Astrocyte (in vitro differentiated cells and primary cell): ENCODE data around the gene PPFIBP1. TPM values are rescaled to one million over a fixed set of nuclear protein-coding genes. Genes with fewer than 3 reads are reported as not detected.

Experiments
- DNase-seq: peaks from one replicate; pipeline ENCODE4 v3.0.0-alpha.2; 2010; ENCODE audit warnings: low read depth
- FAIRE-seq: peaks from 2 replicates; lab custom pipeline; 2011; peaks lifted over from hg19 to GRCh38; lab: Jason Lieb, UNC
- H2AFZ ChIP-seq: 2 replicates; pipeline ENCODE4 v1.6.0; 2012; ENCODE audit warnings: low read depth, low read length, inconsistent platforms
- H3K27ac ChIP-seq: 2 replicates; pipeline ENCODE4 v1.5.1; 2011; ENCODE audit warnings: low read depth, low read length, inconsistent platforms
- H3K27me3 ChIP-seq: 2 replicates; pipeline ENCODE4 v1.6.0; 2011; ENCODE audit warnings: low read length, inconsistent platforms; ENCODE audit not compliant: insufficient read depth
- H3K36me3 ChIP-seq: 2 replicates; pipeline ENCODE4 v1.5.1; 2011; ENCODE audit warnings: low read length, inconsistent platforms; ENCODE audit not compliant: insufficient read depth
- H3K4me1 ChIP-seq: 2 replicates; pipeline ENCODE4 v1.5.1; 2011; ENCODE audit warnings: low read length, inconsistent platforms; ENCODE audit not compliant: insufficient read depth
- H3K4me2 ChIP-seq: 2 replicates; pipeline ENCODE4 v1.6.0; 2012; ENCODE audit warnings: low read length, inconsistent platforms
- H3K4me3 ChIP-seq: 2 replicates; pipeline ENCODE4 v1.5.1; 2011; ENCODE audit warnings: low read depth, mild to moderate bottlenecking, low read length, inconsistent platforms; ENCODE audit not compliant: insufficient read depth
- H3K79me2 ChIP-seq: 2 replicates; pipeline ENCODE4 v1.6.0; 2012; ENCODE audit warnings: mild to moderate bottlenecking, low read length, inconsistent platforms; ENCODE audit not compliant: insufficient read depth
- H3K9ac ChIP-seq: 2 replicates; pipeline ENCODE4 v1.6.0; 2012; ENCODE audit warnings: mild to moderate bottlenecking, low read length, inconsistent platforms
- H3K9me3 ChIP-seq: 2 replicates; pipeline ENCODE4 v1.5.1; 2012; ENCODE audit warnings: low read depth, mild to moderate bottlenecking, low read length, inconsistent platforms; ENCODE audit not compliant: insufficient read depth
- H4K20me1 ChIP-seq: 2 replicates; pipeline ENCODE4 v1.6.0; 2012; ENCODE audit warnings: low read length, inconsistent platforms; ENCODE audit not compliant: insufficient read depth
- H3K27ac Mint-ChIP-seq: one replicate; pipeline ENCODE4 v1.8.0; 2021; ENCODE audit warnings: mild to moderate bottlenecking, mixed read lengths; ENCODE audit not compliant: unreplicated experiment
- H3K27me3 Mint-ChIP-seq: one replicate; pipeline ENCODE4 v1.8.0; 2021; ENCODE audit warnings: low read depth, mixed read lengths; ENCODE audit not compliant: unreplicated experiment
- H3K36me3 Mint-ChIP-seq: one replicate; pipeline ENCODE4 v1.8.0; 2021; ENCODE audit warnings: low read depth, mixed read lengths; ENCODE audit not compliant: unreplicated experiment
- H3K4me1 Mint-ChIP-seq: one replicate; pipeline ENCODE4 v1.8.0; 2021; ENCODE audit warnings: low read depth, mixed read lengths; ENCODE audit not compliant: unreplicated experiment
- H3K4me3 Mint-ChIP-seq: one replicate; pipeline ENCODE4 v1.8.0; 2021; ENCODE audit warnings: mild to moderate bottlenecking, moderate library complexity, mixed read lengths; ENCODE audit not compliant: unreplicated experiment
- H3K9me3 Mint-ChIP-seq: one replicate; pipeline ENCODE4 v1.8.0; 2021; ENCODE audit warnings: mild to moderate bottlenecking, mixed read lengths; ENCODE audit not compliant: unreplicated experiment
- EZH2 ChIP-seq: IDR thresholded peaks from 2 replicates; pipeline ENCODE4 v1.6.1; 2012; ENCODE audit warnings: mild to moderate bottlenecking, low read length, inconsistent platforms; ENCODE audit not compliant: insufficient read depth
- total RNA-seq: library from RNA; stranded (reverse); gene quantifications from 2 replicates; pipeline ENCODE4 v1.2.1, GENCODE V29; 2021
- TF ChIP-seq, protein P1 (sequence below): IDR thresholded peaks from 2 replicates; pipeline ENCODE4 v1.5.1; 2011; ENCODE audit warnings: low read depth, mild to moderate bottlenecking, inconsistent platforms, low read length, moderate library complexity; ENCODE audit not compliant: insufficient read depth

Gene PPFIBP1
- total RNA-seq, 1 donor from 2014 or later, result 147 TPM

DNA sequence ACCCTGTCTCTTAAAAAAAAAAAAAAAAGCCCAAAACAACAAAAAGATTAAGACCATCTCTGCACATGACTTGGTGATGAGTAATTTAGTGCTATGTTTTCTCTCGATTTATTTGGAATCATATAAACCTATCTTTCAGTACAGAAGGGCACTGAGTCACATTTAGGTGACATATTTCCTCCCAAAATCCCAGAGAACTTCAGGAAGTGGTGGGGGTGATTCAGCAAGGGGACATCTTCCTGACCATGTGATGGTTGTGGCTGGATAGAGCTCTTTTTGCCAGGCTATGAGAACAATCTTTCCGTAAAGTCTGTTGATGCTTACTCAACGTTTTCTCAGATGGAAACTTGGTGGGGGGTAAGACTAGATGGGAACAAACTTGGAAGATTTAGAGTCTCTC lies 50.0 kb downstream of the PPFIBP1 start:
- Histone ChIP-seq H3K36me3 (peaks cover 4% of the 10 kb centered on the region), H3K79me2 (peaks cover 71% of the 10 kb centered on the region), H3K9me3 (no peaks in the 10 kb centered on the region), H2AFZ (no peak overlapping the region), H4K20me1 (no peaks in the 10 kb centered on the region), H3K9ac (peak overlapping the region; percentile 64), H3K4me1 (peaks cover 62% of the 10 kb centered on the region), H3K4me2 (peak overlapping the region; percentile 74), H3K27me3 (no peaks in the 10 kb centered on the region), H3K27ac (peak overlapping the region; percentile 93), H3K4me3 (no peak overlapping the region)
- Mint-ChIP-seq H3K9me3 (no peaks in the 10 kb centered on the region), H3K36me3 (peaks cover 1% of the 10 kb centered on the region), H3K27me3 (no peaks in the 10 kb centered on the region), H3K27ac (peak overlapping the region; percentile 90), H3K4me1 (peaks cover 65% of the 10 kb centered on the region), H3K4me3 (no peak overlapping the region)
- peak; percentile 97 for DNase-seq
- peak; percentile 99 for FAIRE-seq
- no peak for TF ChIP-seq EZH2
- TF ChIP-seq, protein P1, sequence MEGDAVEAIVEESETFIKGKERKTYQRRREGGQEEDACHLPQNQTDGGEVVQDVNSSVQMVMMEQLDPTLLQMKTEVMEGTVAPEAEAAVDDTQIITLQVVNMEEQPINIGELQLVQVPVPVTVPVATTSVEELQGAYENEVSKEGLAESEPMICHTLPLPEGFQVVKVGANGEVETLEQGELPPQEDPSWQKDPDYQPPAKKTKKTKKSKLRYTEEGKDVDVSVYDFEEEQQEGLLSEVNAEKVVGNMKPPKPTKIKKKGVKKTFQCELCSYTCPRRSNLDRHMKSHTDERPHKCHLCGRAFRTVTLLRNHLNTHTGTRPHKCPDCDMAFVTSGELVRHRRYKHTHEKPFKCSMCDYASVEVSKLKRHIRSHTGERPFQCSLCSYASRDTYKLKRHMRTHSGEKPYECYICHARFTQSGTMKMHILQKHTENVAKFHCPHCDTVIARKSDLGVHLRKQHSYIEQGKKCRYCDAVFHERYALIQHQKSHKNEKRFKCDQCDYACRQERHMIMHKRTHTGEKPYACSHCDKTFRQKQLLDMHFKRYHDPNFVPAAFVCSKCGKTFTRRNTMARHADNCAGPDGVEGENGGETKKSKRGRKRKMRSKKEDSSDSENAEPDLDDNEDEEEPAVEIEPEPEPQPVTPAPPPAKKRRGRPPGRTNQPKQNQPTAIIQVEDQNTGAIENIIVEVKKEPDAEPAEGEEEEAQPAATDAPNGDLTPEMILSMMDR, result no peak

DNA sequence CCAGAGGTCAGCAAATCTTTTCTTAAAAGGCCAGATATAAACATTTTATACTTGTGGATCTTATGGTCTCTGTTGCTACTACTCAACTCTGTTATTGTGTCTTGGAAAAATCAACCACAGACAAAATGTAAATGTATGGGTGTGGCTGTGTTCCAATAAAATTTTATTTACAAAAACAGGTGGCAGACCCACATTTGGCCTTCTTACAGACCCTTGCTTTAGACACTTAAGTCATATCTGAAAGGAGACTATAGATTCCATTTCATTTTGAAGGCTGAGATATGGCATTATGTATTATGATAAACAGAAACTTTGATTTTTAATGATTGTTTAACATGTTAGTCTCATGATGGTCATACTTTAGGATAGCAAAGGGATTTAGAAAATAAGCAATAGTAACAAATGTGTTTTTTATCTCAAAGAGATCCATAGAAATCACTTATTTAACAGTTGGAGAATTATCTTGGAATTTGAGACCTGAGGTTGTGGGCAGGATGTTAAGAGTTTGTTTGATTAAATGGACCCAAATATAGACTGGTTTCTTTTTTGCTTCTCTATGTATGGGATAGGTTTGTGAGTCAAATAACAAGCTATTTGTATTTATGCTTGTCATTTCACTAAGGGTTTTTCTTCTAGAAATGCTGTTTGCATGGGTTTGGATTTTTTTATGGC lies 51.2 kb downstream of the PPFIBP1 start:
- no peaks in the 10 kb centered on the region for H3K9me3 Mint-ChIP-seq
- peak overlapping the region; percentile 86 for H3K27ac Mint-ChIP-seq
- Histone ChIP-seq H4K20me1 (no peaks in the 10 kb centered on the region), H3K36me3 (peaks cover 13% of the 10 kb centered on the region), H2AFZ (no peak overlapping the region), H3K4me3 (no peak overlapping the region), H3K4me1 (peaks cover 62% of the 10 kb centered on the region), H3K9me3 (no peaks in the 10 kb centered on the region), H3K27me3 (no peaks in the 10 kb centered on the region), H3K9ac (peak overlapping the region; percentile 64), H3K4me2 (peak overlapping the region; percentile 74), H3K27ac (peak overlapping the region; percentile 93), H3K79me2 (peaks cover 67% of the 10 kb centered on the region)
- H3K27me3 Mint-ChIP-seq, result no peaks in the 10 kb centered on the region
- peaks cover 6% of the 10 kb centered on the region for H3K36me3 Mint-ChIP-seq
- peaks cover 67% of the 10 kb centered on the region for H3K4me1 Mint-ChIP-seq
- DNase-seq, result peak; percentile 41
- peak overlapping the region; percentile 9 for H3K4me3 Mint-ChIP-seq
- TF ChIP-seq, protein P1, result no peak
- TF ChIP-seq EZH2, result no peak
- no peak for FAIRE-seq

DNA sequence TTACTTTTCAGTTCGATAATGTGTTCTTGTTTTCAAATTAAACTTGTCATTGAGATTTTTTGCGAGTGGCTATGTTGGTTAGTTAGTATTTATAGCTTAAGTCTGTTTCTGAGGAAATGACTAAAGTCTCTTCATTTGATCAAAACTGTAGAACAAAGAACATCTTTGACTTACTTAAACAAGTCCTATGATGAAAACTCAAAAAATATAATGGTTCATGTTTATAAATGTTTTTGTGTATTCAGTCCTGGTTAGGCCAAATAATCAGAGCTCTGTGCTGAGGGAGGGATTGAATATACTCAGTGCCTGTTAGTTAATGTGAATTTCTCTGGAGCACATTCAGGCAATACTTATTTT lies 51.7 kb downstream of the PPFIBP1 start:
- no peaks in the 10 kb centered on the region for H3K9me3 Mint-ChIP-seq
- FAIRE-seq, result peak; percentile 81
- Histone ChIP-seq H3K79me2 (peaks cover 69% of the 10 kb centered on the region), H3K27me3 (no peaks in the 10 kb centered on the region), H3K27ac (peak overlapping the region; percentile 93), H3K9ac (peak overlapping the region; percentile 64), H4K20me1 (no peaks in the 10 kb centered on the region), H3K9me3 (no peaks in the 10 kb centered on the region), H2AFZ (no peak overlapping the region), H3K4me3 (no peak overlapping the region), H3K4me1 (peaks cover 62% of the 10 kb centered on the region), H3K4me2 (peak overlapping the region; percentile 74), H3K36me3 (peaks cover 13% of the 10 kb centered on the region)
- H3K4me1 Mint-ChIP-seq, result peaks cover 69% of the 10 kb centered on the region
- no peak for TF ChIP-seq EZH2
- peak overlapping the region; percentile 56 for H3K4me3 Mint-ChIP-seq
- peak overlapping the region; percentile 86 for H3K27ac Mint-ChIP-seq
- peaks cover 6% of the 10 kb centered on the region for H3K36me3 Mint-ChIP-seq
- H3K27me3 Mint-ChIP-seq, result no peaks in the 10 kb centered on the region
- DNase-seq, result no peak
